Neutrophil (primary cell): ENCODE results near the gene SIGLEC8.

Source experiments
- H3K27ac ChIP-seq: fragments of 200-600 bp; sonication (generic); 2 replicates; pipeline ENCODE4 v1.5.1; 2016; ENCODE audit warnings: mild to moderate bottlenecking, moderate library complexity
- H3K27me3 ChIP-seq: fragments of 200-600 bp; sonication (generic); 2 replicates; pipeline ENCODE4 v1.6.0; 2016; ENCODE audit warnings: mild to moderate bottlenecking
- H3K36me3 ChIP-seq: fragments of 200-600 bp; sonication (generic); 2 replicates; pipeline ENCODE4 v1.5.1; 2017
- H3K4me1 ChIP-seq, 2 experiments: fragments of 200-600 bp in 1 of 2; sonication (generic) in 1 of 2; 1 replicate in 1 of 2; 2 replicates in 1 of 2; pipeline versions ENCODE4 v1.5.1 to v1.6.1; 2013 to 2016; ENCODE audit warnings: low read depth in 1 of 2, low read length in 1 of 2, mild to moderate bottlenecking in 1 of 2, moderate library complexity in 1 of 2; ENCODE audit not compliant: control insufficient read depth in 1 of 2, insufficient read depth in 1 of 2
- H3K4me3 ChIP-seq, 2 experiments: fragments of 200-600 bp in 1 of 2; sonication (generic) in 1 of 2; 1 replicate in 1 of 2; 2 replicates in 1 of 2; pipeline ENCODE4 v1.5.1; 2013 to 2016; ENCODE audit warnings: low read depth in 1 of 2, low read length in 1 of 2, mild to moderate bottlenecking in 1 of 2, moderate library complexity in 1 of 2
- H3K9me3 ChIP-seq: fragments of 200-600 bp; sonication (generic); 2 replicates; pipeline ENCODE4 v1.5.1; 2016
- CTCF ChIP-seq: fragments of 200-600 bp; sonication (generic); IDR thresholded peaks from 2 replicates; pipeline ENCODE4 v1.5.1; 2016; ENCODE audit warnings: antibody characterized with exemption

The SIGLEC8 gene

DNA sequence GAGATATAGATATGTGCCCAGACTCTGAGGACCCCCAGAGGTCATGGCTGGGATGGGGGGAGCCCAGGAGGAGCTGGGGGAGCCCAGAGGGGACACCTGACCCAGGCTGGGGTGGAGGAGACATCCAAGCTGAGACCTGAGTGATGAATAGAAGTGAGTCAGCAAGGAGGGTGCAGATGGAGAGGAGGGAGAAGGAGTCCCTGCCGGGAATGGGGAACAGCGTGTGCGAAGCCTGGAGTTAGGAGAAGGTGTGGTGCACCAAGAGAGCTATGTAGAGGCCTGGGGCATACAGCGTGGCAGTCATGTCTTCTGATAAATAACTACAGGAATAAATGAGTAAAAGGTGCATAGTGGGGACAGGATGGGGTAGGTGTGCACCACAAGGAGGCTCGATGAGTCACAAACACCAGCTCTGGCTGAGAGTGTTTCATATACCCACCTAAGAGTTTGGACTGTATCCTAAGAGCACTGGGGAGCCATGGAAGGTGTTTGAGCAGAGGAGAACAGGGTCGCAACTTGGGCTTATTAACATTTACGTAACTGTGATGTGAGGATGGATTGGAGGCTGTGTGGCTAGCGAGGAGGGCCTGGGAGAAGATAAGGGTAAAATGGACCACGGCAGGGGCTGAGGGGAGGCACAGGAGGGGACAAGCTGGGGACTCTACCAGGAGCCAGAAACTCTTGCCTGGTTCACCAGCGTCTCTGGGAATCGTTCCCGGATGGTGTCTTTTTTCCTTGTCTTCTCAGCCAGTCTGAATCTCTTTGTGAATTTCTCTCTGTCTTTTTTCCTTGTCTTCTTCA lies 21.5 kb upstream of the SIGLEC8 start:
- TF ChIP-seq CTCF = no peak
- Histone ChIP-seq H3K9me3 (no peaks in the 10 kb centered on the region), H3K27ac (no peak overlapping the region), H3K36me3 (no peaks in the 10 kb centered on the region), H3K4me1 (peaks cover 4 to 7% of the 10 kb centered on the region in 2 experiments), H3K27me3 (peaks cover 59% of the 10 kb centered on the region), H3K4me3 (no peak overlapping the region)

DNA sequence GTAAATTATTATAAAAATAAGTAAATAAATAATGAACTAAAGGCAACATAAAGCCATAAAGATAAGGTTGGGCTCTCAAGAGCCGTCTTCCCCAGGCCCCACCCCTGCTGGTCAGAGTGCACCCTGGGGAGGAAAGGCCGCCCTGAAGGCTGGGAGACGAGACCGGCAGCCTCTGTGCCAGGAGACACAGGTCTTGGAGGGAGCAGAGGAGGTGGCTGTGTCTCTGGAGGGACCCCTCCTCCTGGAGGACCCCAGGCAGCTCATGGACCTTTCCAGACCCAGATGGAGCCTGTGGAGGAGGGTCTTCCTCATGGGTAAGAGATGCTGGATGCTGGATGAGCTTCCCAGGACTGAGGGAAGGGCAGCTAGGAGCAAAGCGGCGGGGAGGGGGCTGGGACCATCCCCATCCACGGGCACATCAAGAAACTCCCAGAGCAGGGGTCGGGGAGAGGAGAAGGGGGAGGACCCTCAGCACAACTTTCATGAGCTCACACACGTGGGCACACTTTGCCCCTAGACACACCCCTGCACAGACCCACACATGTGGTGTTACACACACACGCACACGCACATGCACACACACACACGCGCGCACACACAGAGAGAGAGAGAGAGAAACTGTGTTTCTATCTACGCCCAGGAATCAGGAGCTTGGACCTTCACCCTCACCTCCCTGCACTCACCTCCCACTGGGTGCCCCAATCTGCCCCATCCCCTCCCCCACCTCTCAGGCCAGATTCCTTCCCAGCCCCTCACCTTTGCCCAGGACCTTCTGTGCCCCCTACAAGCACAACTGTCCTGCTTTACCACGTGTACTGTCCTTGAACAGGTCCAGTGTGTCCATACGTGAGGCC lies 20.4 kb upstream of the SIGLEC8 start, which contains the start of gene CEACAM18:
Gene CEACAM18 (plus strand): TSS at position 159 of the 854 bp plus-strand sequence.
- H3K36me3 ChIP-seq = no peaks in the 10 kb centered on the region
- H3K4me1 ChIP-seq = peaks cover 4 to 7% of the 10 kb centered on the region in 2 experiments
- no peak within 1 kb of the TSS for H3K4me3 ChIP-seq
- TF ChIP-seq CTCF = no peak
- H3K27ac ChIP-seq = no peak within 1 kb of the TSS
- peaks cover 49% of the 10 kb centered on the region for H3K27me3 ChIP-seq
- no peaks in the 10 kb centered on the region for H3K9me3 ChIP-seq

GRCh38 chr19:51477344-51477743 lies 19.1 kb upstream of the SIGLEC8 start:
- Histone ChIP-seq H3K4me1 (peaks cover 4 to 7% of the 10 kb centered on the region in 2 experiments), H3K9me3 (no peaks in the 10 kb centered on the region), H3K36me3 (no peaks in the 10 kb centered on the region), H3K27ac (no peak overlapping the region), H3K4me3 (no peak overlapping the region), H3K27me3 (peaks cover 37% of the 10 kb centered on the region)
- TF ChIP-seq CTCF = no peak

DNA sequence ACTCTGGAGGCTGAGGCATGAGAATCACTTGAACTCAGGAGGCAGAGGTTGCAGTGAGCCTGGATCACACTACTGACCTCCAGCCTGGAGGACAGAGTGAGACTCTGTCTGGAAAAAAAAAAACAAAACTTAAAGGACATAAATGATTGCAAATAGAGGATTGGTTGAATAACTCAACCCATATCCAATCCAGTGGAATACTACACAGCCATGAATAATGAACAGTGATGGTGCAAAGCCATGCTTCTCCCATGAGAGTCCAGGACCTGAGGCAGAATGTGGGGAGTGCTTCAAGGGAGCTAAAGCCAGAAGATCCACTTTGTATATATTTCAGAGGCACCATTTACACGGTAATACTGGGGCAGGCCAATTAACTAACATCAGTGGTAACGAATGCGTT lies 17.9 kb upstream of the SIGLEC8 start:
- H3K9me3 ChIP-seq = no peaks in the 10 kb centered on the region
- peaks cover 4 to 7% of the 10 kb centered on the region in 2 experiments for H3K4me1 ChIP-seq
- no peak for TF ChIP-seq CTCF
- H3K27me3 ChIP-seq = peaks cover 25% of the 10 kb centered on the region
- H3K36me3 ChIP-seq = no peaks in the 10 kb centered on the region
- no peak overlapping the region for H3K4me3 ChIP-seq
- H3K27ac ChIP-seq = no peak overlapping the region

DNA sequence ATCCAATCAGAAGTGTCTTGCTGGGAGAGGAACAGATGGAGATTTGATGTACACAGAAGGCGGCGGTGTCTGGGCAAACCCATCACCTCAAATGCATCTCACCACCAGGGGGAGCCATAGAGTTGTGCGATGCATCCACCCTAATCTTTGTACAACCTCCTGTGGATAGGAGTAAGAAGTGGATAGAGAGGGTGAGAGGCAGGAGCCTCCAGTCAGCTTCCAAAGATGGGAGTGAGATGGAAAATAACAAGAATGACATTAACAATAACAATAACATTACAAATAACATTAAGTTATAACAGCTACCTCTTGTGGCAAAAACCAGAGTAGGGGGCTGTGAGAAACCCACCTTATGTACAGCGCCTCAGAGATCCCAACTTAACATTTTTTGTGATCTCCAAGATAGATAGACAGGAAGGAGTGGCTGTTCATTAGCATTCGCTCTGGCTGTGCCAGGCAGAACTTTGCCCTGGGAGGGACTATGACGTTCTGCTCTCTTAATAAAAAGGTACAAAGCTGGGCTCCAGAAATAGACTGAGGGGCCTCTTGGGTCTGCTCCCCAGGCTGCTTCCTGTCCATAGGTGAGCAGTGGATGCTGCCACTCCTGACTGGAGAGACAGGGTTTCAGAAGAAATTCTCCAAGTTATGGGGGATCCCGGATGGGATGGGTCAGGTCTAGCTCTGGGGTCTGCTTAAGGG lies 14.9 kb upstream of the SIGLEC8 start:
- Histone ChIP-seq H3K27me3 (no peaks in the 10 kb centered on the region), H3K27ac (no peak overlapping the region), H3K36me3 (no peaks in the 10 kb centered on the region), H3K4me3 (no peak overlapping the region), H3K9me3 (no peaks in the 10 kb centered on the region), H3K4me1 (peaks cover 19 to 24% of the 10 kb centered on the region in 2 experiments)
- peak; percentile 69 for TF ChIP-seq CTCF
